GM18519 (cell line): ENCODE results near the gene KCNT1.

ENCODE experiments used
- ATAC-seq: cut with Tn5 transposase; IDR thresholded peaks from one replicate; pipeline ENCODE4 v1.9.1; 2021; ENCODE audit warnings: mild to moderate bottlenecking, moderate library complexity; ENCODE audit not compliant: unreplicated experiment, low FRiP score

KCNT1 gene

DNA sequence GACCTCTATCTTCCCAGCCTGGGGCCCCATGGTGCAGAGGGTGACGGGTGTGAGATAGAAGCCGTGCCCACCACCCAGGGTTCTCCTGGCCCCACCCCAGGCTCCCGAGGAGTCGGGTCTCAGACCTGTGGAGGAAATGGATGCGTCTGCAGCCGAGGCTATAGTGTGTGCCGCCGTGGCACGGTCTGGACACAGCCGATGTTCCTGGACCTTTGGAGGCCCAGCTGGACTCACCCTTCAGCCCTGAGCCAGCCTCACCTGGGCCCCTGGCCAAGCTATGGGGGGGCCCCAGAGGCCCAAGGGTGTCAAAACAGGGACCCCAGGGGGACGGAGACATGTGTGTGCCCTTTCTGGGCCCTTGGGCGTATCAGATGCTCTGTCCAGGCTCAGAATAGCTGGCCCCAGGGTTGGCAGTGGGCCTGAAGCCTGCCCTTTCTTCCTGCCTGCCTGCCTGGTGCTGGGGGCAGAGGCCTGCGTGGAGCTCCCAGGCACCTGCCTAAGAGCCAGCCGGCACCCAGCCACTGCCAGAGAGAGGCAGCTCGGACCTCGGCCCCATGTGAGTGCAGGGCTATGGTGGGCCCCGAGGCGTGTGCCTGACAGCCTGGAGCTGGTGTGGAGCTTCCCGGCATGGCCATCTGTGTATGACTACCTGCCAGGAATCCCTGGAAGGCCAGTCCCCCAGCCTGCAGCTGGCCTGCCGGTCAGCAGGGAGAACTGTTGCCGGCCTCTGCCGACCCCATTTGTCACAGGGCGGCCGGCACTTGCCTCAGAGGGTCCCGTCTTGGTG, 41.8 kb downstream of the KCNT1 start:
- ATAC-seq, result no peak

- ATAC-seq, result no peak
These were observed 42.5 kb downstream of the KCNT1 start for GRCh38 chr9:135744333-135745070.

DNA sequence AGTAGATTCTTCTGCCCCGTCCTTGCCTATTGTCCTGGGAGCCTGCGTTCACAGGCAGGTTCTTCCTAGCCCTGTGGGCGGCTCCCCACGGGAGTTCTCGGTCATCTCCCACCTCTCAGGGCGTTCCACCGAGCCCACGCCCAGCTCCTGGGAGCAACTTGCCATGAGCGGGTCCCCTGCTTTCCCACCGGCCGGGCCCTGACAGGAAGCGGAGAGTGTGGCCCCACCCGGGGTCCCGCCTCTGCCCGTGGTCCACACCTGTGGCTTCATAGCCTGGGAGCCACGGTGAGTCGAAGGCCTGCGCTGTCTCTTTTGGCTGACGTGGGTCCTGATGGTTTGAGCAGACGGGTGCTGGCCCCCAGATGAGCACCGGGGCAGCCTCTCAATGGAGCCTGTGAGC, 43.2 kb downstream of the KCNT1 start:
- ATAC-seq, result no peak

DNA sequence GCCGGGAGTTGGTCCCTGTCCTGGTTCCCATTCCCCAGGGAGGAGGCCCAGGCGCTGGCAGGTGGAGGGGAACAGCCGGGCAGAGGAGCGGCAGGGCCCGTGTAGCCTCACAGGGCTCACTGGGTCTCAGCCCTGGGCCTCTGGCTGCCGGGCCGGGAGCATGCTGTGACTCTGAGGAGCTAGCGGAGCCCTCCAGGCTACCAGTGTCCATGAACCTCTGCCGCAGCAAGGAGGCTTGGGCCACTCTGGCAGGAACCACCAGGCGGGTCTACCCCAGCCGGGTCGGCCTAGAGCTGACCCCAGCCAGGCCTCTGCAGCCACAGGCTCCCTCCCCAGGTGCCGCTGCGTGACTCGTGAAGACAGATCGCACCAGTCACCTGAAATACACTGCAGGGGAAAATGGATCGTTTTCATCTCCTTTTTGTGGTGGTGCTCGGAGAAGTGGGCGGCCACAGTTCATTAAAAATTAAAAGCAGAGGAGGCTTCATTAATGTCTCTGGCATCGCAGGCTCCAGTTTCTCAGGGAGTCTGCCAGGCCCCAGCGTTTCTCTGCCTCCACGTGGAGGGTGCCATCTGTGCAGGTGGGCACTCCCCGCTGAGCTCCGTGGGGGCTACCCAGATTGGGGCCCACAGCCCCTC, 43.8 kb downstream of the KCNT1 start:
- ATAC-seq, result no peak

- ATAC-seq, result no peak
These were observed 44.6 kb downstream of the KCNT1 start for GRCh38 chr9:135746565-135746964.

DNA sequence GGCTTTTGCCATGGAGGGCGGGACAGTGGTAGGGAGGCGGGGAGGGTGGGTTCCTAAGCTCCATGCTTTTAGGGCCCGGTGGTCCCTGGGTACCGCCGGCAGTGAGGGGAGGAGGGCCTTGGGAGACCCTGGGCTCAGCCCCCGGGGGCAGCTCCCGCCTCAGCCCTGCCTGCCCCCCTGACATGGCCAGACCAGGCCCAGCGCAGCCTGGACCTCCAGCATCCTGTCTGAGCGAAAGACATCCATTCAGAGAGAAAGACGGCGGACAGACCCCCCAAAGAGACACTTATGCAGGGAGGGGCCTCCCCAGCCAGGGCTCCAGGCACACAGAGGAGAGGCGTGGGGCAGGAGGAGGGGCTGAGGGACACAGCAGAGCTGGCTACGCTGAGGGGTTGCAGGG, 45.3 kb downstream of the KCNT1 start:
- no peak for ATAC-seq

DNA sequence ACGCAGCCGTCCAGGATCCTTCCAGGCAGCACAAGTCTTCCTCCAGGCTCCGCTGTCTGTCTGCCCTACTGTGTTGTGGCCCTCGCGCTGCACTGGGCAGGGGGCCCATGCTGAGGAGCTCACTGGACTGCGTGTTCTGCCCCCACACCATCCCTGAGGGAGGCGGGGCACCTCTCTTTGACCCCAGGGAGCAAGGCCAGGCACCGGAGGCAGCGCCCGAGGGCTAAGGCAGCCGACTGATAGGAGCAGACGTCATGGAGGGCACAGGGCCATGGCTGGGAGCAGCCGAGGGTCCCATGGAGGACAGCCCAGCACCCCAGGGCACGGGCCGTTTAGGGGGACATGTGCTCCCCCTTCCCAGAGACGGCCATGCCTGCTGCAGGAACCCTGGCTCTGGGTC, 46.7 kb downstream of the KCNT1 start:
- no peak for ATAC-seq

DNA sequence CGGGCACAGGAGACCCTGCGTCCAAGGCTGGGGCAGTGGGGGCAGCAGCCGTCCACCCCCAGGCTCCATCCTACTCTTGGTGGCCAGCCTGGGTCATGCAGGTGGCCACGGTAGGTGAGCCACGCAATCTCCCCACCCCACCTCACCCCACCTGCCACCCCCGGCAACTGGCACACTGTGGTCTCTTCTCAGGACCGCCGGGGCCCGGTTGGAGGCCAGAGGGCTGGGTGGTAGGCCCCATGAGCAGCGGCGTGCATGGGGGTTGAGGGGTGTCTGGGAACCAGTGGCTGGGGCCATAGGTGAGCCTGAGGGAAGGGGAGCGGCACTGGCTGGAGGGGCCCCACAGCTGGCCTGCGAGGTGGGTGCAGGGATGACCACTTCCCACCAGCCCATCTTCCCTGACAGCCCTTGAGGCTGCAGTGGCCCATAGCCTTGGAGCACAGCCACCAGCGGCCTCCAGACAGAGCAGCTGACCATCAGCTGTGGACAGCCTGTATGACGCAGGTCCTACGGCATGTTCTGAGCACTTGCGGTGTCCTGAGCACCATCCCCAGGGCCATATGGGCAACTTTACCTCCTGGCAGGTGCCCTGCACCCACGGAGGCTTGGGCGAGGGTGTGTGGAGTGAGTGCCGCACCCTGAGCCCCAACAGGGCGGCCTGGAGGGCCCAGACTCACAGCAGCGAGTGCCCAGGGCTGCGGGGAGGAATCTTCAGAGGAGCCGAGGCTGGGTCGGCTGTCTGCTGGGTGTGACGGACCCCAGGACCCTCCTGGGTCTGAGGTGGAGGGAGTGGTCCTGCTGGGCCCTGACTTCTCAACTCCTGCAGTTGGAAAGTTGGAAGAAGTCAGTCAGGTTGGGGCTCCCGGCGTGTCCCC, 47.4 kb downstream of the KCNT1 start:
- no peak for ATAC-seq

DNA sequence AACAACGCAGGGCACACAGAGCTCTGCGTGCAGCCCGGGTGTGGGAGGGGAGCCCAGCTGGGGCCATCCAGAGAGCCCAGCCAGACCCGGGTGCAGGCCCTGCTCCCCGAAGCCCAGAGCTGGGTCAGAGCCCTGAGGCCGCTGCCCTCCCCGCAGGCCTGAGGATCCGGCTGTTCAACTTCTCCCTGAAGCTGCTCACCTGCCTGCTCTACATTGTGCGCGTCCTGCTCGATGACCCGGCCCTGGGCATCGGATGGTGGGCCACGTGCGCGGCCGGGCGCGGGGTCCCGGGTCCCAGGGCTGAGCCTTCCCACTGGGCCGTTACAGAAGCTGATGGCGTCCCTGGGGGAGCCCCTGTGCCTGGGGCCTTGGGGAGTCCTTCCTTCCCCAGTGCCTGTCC, 48.8 kb downstream of the KCNT1 start:
- ATAC-seq, result no peak

DNA sequence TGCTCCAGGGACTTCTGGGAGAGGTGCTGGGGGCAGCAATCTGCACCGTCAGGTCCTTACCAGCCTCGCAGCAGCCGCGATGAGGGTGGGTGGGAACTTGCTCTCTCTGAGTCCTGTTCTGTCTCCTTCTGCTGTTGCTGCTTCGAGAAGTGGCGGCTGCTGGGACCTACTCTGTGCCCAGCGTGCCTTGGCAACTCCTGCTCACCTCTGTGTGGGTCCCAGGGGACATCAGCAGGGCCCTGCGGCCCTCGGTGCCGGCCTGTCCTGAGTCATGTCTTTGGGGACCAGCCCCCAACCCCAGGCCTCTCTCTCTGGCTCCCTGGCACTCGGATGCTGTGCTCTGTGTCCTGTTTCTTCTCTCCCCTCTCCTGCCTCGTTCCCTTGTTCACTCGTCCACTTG, 49.5 kb downstream of the KCNT1 start:
- no peak for ATAC-seq

- no peak for ATAC-seq
These were observed 50.6 kb downstream of the KCNT1 start for GRCh38 chr9:135752281-135753204.

- no peak for ATAC-seq
These were observed 51.6 kb downstream of the KCNT1 start for GRCh38 chr9:135753391-135754105.

DNA sequence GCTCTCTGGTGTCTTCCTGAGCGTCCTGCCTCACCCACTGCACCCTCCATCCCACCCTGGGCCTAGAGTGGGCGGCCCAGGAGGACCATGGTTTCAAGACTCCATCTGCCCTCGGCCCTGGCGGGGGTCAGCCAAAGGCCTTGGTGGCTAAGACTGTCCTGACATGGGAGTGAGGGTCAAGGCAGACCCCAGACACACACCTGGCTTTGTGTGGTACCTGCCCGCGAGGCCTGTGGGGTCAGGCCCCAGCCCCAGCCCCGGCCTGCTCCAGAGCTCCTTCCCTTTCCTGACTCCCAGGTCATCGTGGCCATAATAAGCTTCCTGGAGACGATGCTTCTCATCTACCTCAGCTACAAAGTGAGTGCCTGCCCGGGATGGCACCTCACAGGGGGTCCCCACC, 54.6 kb downstream of the KCNT1 start:
- ATAC-seq, result no peak

GRCh38 chr9:135757356-135757755, 55.4 kb downstream of the KCNT1 start:
- ATAC-seq, result no peak

- ATAC-seq, result no peak
These were observed 56.1 kb downstream of the KCNT1 start for GRCh38 chr9:135758056-135758455.

GRCh38 chr9:135758870-135759269, 56.9 kb downstream of the KCNT1 start:
- no peak for ATAC-seq

GRCh38 chr9:135759676-135760300, 57.8 kb downstream of the KCNT1 start:
- ATAC-seq, result no peak

- no peak for ATAC-seq
These were observed 58.5 kb downstream of the KCNT1 start for GRCh38 chr9:135760465-135760864.
